ENCODE results near the gene ITM2B.
"Not testable (repeated sequence)": the region's sequence is repeated elsewhere in the genome, so short reads cannot be mapped to it uniquely, and the experiment has no call there.

The ITM2B gene

DNA sequence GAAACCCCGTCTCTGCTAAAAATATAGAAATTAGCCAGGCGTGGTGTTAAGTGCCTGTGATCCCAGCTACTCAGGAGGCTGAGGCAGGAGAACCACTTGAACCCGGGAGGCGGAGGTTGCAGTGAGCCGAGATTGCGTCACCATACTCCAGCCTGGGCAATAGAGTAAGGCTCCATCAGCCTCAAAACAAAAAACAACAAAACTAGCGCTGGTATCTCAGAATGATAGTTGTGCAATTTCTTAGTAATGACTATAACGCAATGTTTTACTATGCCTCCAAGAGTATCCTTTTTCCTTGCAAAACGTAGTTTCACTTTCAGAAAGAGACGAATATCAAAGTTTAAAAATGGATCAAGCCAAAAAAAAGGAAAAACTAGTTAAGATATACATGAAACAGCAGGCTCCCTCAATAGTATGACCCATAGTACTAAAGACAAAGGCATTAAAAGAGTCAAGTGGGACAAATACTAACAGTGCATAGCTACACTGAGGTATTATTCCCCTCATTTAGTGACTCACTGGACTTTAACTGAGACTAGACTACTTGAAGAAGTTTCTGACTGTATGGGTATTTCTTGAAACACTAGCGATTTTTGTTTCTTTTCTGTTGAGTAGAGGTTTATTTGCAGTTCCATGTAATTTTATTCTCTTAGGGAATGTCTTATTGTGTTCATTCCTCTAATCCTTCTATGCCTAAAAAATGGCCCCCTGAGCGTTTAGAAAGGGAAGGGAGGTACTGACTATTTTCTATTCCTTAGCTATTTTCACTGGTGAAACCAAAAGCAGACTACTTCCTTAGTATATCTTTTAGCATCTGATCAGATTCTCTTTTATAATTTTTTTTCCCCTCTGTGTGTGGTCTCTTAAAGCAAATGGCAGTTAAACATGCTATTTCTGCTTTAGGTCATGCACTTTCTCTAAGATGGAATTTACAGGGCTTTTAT, 10.4 kb upstream of the ITM2B start:
- no peak for DNase-seq (ENCODE audit: low read depth in 1 of 2, low spot score in 1 of 2)

DNA sequence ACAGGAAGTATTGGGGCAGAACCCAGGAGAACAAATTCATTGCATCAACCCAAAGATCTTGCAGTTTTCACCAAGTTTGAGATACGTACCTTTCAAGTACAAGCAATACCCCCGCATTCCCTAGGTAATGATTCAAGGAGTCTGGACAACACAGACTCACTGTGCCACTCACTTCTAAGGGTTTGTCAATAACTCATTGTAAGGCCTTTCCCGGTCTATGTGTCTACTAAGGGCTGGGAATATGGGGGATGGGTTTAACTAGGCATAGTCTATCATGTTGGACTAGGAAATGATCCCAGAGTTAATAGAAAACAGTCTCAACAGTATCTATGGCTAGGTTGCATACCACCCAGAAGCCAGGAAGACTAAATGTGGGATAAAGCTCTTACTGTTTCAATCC, 8.3 kb upstream of the ITM2B start:
- no peak for DNase-seq (ENCODE audit: low read depth in 1 of 2, low spot score in 1 of 2)

DNA sequence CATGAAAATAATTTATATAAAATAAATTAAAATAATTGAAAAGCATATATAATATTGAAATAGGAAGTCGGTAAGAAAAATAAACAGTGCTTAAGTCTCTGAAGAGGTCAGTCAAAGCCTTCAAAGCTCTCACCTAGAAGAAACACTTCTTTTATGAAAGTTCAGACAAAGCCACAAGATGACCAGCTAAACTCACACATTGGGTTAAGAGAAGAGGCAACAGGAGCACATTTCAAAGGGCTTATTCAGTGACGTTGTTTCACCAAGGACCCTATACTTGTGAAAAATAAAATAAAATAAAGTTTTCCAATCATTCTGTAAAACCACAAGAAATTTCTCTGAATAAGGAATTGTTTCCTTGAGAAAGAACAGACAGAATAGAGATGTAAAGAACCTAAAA, 2.5 kb upstream of the ITM2B start:
- no peak for DNase-seq (ENCODE audit: low read depth in 1 of 2, low spot score in 1 of 2)

DNA sequence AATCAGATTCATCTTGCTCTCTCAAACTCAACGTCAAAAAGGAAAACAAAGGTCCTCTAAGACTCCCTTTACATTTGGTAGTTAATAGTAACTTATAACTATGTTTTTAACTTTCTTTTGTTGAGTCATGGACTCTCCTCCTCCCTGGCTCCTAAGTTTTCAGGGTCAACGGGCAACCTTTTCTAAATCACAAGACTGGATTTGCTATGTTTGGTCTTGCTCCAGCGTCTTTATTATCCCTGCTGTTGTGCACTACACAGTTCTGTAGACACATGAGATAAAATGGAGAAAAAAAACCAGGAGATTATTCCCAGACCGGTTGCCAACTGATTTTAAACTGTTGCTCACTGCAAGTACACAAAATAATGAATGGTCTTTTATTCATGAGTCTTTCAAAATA, 1.9 kb upstream of the ITM2B start:
- no peak for DNase-seq (ENCODE audit: low read depth in 1 of 2, low spot score in 1 of 2)

DNA sequence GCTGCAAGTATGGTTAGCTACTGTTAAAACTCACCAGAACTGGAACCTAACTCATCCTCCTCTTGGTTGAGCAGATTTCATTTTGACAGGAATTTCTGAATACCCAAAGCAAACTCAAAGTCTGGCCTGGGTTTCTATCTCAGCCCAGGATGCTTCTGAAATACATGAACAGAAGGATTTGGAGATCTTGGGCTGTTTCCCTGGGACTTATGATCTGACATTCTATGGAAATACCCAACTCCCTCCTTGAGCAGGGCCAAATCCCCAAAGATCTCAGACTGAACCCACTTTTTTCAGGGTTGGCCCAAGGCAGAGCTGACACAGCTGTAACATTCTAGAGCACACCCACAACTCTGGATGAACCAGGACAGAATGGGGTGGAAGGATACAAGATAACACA, 1.1 kb upstream of the ITM2B start:
- no peak for DNase-seq (ENCODE audit: low read depth in 1 of 2, low spot score in 1 of 2)

DNA sequence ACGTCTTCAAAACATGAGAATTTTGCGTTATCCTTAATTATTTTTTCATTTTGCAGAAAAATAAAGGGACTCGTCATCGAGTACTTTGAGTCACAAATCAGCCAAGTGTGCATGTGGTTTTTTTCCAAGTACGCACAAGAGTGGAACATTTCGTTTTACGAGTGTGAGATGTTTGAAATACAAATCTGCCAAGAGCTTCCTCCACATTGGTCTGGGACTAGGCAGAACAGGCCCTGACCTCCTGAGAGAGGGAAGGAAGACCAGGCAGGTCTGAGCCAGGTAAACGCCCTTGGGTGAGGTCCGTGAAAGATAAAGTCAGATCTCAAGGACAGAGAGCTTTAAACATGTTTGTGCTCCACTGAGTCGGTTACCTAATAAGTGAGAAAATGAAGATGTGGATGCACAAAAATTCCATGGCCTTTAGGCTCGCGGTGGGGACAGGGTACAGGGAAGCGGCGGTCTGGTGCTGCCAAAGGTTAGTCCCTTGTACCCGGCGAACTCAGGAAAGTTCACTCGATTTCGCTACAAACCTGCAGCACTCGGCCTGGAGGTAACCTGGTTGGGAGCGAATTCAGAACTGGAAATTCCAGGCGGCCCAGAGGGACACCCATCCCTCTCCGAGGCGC, 473 bp upstream of the ITM2B start:
- no peak for DNase-seq (ENCODE audit: low read depth in 1 of 2, low spot score in 1 of 2)

DNA sequence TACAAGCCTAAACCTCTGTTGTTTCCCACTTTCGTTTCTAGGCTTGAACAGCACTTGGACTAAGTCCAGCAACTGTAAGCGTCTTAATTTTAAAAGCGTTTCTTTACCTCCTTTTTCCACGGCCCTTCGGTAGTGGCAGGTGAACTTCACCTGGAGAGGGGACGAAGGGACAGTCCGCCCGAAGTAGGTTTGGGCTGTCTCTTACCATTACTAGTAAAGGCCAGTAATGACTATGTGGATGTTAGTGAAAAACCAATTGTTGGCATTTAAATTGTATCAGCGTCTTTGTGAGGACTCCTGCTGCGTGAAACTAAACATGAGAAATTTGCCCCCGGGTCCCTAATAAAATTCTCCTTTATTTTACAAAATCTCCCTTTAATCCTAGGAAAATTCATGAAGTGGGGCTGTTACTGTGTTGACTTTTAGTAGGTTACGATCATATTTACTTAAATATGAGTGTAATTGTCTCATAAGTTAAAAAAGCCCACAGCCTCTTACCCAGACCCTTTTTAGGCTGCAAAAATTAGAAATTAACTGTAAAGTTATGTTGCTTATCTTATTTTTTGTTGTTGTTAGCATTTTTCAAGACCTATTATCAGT, 983 bp downstream of the ITM2B start:
- DNase-seq (ENCODE audit: low read depth in 1 of 2, low spot score in 1 of 2): no peak

DNA sequence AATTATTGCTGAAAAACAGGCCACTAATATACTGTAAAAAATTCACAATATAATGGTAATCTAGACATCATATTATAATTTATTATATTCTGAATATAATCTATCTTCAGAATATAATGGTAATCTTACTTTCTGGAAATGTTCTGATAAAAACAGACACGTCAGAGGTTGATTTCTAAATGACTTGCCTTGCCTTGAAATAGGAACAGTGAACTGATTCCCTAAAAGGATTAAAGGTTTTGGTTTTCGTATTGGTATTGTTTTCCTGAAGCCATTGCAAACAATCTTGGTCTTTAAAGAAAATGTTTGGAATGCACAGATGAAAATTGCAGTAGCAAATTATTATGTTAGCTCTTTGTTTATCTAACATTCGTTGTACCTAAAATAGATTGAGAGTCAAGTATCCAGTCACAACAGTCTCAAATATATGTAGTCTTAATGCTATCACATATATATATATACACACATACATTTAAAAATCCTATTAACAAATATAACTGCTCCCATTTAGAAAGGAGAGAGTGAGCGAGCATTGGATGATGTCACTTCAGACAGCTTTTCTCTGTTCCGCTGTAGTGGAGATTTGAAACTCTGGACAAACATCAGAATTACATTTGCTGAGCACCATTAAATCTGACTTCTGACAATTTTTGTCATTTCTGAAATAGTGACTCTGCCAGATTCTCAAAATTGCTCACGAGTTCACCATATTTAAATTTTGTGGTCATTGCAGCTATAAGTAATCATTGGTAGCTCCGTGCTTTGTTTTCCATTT, 1.7 kb downstream of the ITM2B start:
- DNase-seq (ENCODE audit: low read depth in 1 of 2, low spot score in 1 of 2): no peak

DNA sequence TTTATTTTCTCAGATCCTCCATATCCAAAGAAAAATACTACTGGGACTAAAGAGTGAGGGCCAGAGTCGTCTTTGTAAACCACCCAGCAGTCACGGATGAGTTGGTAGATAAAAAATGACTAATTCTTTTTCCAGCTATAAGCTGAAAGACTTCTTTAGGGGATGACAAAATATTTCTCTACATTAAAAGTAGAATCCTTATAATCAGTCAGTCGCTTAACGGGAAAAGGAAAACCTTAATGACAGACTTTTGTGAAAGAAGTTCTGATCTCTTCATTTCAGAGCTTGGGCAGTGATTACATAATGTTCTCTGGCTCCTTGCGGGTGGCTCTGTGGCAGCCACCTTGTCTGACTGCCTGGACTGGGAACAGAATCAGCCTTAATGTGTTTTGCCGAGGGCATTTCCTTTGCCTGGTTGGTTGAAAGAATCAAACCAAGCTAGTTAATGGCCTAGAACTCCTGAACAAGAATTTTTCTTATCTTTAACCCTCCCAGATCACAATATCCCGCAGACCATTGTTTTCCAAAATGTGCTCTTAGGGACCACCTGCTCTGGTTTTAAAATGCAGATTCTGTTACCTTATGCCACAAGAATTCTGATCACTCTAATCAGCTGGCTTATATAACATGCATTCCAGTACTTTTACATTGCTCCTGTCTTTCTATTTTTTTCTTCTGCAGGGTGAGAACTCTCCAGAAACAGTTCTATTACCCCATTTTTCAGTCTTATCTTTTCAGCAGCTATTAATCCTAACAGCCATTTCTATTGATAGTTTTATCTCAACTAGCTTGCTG, 2.5 kb downstream of the ITM2B start:
- DNase-seq (ENCODE audit: low read depth in 1 of 2, low spot score in 1 of 2): no peak

DNA sequence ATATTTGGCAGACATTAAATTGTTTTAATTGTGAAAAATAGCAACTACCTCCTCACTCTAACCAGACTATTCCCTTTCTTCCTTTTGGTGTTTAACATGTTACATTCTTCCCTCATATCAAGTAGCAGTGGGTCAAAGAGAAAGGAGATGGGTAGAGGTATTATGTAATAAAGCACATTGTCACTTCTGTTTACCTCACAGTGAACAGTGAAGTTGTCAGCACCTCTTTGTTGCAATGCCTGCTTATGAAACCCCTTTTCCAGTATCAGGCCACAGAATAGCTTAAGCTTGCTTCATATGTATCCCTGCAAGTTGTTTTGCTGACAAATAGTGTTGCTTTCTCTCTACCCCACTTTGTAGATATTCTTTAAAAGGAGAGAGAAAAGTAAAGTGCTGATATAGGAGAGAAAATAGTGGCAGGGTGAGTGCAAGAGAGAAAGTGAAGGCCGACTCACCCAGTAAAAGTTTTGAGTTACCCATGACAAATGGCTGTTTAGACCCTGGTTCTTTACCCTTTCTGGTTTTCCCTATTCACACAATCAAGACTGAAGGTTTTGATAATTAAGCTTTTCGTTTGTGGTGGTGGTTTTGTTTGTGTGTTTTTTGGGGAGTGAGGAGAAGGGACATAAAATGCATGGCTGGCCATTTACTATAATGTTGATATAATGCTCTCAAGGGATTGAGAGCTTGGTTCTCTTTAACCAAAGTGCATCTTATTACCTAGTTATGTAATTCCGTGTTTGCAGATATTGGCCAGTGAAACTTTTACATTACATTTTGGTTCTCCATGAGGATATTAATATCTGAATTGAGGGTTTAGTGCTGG, 3.7 kb downstream of the ITM2B start:
- DNase-seq (ENCODE audit: low read depth in 1 of 2, low spot score in 1 of 2): no peak

DNA sequence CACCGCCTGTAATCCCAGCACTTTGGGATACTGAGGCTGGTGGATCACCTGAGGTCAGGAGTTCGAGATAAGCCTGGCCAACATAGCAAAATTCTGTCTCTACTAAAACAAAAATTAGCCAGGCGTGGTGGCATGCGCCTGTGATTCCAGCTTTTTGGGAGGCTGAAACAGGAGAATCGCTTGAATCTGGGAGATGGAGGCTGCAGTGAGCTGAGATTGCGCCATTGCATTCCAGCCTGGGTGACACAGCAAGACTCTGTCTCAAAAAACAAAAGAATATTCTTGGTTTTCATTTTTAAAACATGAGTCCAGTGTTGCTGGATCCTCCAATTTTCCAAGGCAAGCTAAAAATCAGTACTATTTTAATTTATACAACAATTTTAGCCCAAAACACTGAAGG, 6.4 kb downstream of the ITM2B start:
- not testable (repeated sequence) for DNase-seq (ENCODE audit: low read depth in 1 of 2, low spot score in 1 of 2)

DNA sequence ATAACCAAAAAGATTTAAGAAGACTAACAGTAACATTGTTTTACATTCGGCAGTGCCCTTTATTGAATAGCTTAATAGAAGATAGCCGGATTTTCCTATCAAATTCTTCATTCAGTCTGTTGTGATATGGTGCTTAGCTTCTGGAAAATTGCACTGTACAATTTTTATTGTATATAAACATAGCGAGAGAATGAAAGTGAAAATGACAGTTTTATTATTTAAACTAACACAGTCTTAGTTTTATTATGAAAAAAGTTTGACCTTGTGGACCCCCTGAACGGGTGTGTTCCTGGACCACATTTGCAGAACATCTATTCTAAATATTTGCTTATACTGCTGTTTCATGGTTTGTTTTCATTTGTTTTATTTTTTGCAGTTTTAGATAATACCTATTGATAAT, 8.6 kb downstream of the ITM2B start:
- DNase-seq (ENCODE audit: low read depth in 1 of 2, low spot score in 1 of 2): no peak

DNA sequence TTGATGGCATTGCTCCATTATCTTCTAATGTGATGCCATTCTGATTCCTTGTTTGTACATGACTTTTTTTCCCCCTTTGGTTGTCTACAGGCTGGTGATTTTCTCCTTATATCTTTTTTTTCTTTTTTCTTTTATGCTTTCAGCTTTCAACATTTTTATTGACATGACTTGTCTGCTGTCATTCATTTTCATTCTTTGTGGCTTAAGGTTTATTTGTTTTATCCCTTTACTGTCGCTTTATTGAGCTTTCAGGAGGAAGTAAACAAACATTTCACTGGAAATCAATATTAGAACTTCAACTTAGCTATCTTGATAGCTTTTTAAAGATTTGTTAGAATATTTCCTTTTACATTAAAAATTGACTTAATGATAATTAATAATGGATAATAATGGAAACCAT, 9.7 kb downstream of the ITM2B start:
- DNase-seq (ENCODE audit: low read depth in 1 of 2, low spot score in 1 of 2): no peak

DNA sequence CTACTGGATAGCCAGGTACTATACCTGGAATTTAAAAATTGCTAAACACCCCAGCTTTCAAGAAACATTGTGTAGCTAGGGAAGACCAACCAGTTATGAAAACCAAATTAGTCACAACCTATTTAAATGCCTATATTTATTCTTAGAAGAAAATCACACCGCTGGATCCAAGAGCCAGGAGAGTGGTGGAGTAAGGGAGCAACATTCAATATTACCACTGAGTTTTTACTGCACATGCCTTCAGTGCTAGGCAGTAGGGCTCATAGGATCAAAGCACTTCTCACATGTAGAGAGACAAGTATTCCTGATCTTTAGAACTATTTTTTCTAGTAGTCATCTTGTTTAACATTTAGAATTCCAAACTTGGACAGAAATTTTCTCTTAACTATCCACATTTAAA, 11.2 kb downstream of the ITM2B start:
- DNase-seq (ENCODE audit: low read depth in 1 of 2, low spot score in 1 of 2): no peak

DNA sequence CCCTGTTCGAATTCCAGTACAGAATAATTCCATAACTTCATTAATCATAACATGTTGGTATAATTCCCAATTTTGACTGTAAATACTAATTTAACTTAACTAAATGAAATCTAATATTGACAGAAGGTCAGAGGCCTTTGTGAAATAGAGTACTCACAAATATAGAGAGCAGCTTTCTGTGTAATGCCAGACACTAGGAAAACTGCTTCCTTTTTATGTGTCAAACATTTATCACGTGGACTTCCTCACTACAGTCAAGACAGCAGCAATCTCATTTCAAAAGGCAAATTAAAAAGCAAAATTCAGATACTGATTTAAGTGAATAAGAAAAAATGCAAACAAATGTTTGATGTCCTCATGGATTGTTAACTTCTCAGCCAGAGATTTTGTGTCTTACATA, 13.1 kb downstream of the ITM2B start:
- no peak for DNase-seq (ENCODE audit: low read depth in 1 of 2, low spot score in 1 of 2)

DNA sequence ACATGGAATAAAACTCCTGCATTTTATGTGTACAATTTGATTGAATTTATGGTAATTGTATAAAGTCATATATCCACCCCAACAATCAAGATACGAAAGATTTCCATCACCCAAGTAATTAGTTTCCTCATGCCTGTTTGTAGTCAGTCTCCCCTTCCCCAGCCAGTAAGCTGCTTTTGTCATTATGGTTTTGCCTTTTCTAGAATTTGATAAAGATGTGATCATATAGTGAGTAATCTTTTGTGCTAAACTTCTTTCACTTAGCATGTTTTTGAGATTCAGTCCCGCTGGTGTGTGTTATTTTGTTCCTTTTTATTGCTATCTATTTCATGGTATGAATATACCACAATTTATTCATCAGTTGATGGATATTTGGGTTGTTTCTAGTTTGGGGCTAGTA, 16.0 kb downstream of the ITM2B start:
- no peak for DNase-seq (ENCODE audit: low read depth in 1 of 2, low spot score in 1 of 2)

DNA sequence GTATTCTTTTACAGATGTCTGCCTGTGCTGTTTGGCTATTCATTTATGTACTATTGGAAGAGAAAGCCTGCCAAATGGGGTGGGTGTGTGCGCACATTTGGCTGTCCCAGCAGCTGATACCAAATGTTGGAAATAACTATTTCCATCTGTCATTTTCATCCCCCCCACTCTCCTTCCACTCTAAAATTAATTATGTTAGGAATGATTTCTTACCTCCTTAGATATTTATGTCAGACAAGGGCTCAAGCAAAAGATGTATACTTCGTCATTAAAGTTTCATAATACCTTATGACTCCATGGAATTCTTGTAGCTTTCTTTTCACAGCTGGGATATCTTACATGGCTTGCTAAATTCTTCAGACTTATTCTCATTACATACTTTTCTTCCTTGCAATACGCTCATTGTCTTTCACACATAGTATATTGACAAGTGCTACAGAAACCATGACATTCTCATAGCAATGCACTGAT, 18.6 kb downstream of the ITM2B start:
- no peak for DNase-seq (ENCODE audit: low read depth in 1 of 2, low spot score in 1 of 2)

DNA sequence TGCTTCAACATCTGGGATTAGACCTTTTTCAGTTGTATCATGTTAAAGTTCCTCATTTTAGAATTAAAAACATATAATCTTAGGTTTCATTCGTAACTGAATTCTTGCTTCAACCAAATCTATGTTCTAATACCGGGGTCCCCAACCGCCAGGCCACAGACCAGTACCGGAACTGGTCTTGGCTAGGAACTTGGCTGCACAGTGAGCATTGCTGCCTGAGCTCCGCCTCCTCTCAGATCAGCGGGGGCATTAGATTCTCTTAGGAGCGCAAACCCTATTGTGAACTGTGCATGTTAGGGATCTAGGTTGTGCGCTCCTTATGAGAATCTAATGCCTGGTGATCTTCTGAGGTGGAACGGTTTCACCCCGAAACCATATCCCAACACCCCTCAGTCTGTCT, 19.2 kb downstream of the ITM2B start:
- DNase-seq (ENCODE audit: low read depth in 1 of 2, low spot score in 1 of 2): no peak

DNA sequence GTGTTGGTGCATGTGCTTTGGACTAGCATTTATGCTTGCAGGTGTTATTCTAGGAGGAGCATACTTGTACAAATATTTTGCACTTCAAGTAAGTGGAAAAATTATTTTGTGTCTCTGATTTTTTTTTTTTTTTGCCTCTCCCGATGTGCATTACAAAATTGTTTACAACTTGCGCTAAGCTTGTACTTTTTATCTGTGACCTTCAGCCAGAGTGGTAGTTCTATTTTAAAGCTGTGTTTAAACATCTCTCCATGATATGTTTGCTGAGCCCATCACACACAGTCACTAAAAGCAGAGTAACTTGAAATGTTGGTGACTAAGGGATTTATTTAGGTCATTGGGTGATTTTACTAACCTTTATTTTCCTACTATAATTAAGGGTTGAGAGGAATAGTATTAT, 20.8 kb downstream of the ITM2B start:
- no peak for DNase-seq (ENCODE audit: low read depth in 1 of 2, low spot score in 1 of 2)

DNA sequence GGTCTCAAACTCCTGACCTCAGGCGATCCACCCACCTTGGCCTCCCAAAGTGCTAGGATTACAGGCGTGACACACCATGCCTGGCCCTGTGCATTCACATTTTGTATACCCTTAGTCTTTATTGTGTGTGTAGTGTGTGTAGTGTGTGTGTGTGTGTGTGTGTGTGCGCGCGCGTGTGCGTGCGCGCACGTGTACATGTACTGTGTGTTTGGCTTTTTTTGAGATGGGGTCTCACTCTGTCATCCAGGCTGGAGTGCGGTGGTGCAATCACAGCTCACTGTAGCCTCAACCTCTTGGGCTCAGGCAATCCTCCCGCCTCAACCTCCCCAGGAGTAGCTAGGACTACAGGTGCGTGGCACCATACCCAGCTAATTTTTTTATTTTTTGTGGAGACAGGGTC, 22.1 kb downstream of the ITM2B start:
- no peak for DNase-seq (ENCODE audit: low read depth in 1 of 2, low spot score in 1 of 2)
